ENCODE results near the gene STMN3. TPM values are rescaled to one million over a fixed set of nuclear protein-coding genes. Genes with fewer than 3 reads are reported as not detected.

Gene STMN3
- total RNA-seq, 2 donors from 2014 or later: 5.7 to 10.1 TPM

- no peak overlapping the region for H3K27ac ChIP-seq
Measured at GRCh38 chr20:63680427-63680826, 27.2 kb upstream of the STMN3 start.

GRCh38 chr20:63679799-63680305, 26.6 kb upstream of the STMN3 start:
- DNase-seq (ENCODE audit: low spot score): no peak
- Histone ChIP-seq H3K27me3 (no peaks in the 10 kb centered on the region), H3K27ac (no peak overlapping the region), H3K4me3 (no peak overlapping the region), H3K9me3 (no peaks in the 10 kb centered on the region), H3K4me1 (peaks cover 0 to 22% of the 10 kb centered on the region in 2 donors), H3K36me3 (peaks cover 23% of the 10 kb centered on the region)
- TF ChIP-seq CTCF (IDR thresholded peaks at IDR 0.05): no peak

More at GRCh38 chr20:63680427-63680826, 27.2 kb upstream of the STMN3 start:
- Histone ChIP-seq H3K4me1 (peaks cover 0 to 24% of the 10 kb centered on the region in 2 donors), H3K9me3 (no peaks in the 10 kb centered on the region), H3K36me3 (peaks cover 18% of the 10 kb centered on the region), H3K4me3 (no peak overlapping the region), H3K27me3 (no peaks in the 10 kb centered on the region)
- no peak for TF ChIP-seq CTCF (IDR thresholded peaks at IDR 0.05)
- no peak for DNase-seq (ENCODE audit: low spot score)

GRCh38 chr20:63678667-63679465, 25.6 kb upstream of the STMN3 start:
- Histone ChIP-seq H3K9me3 (no peaks in the 10 kb centered on the region), H3K4me3 (no peak overlapping the region), H3K36me3 (peaks cover 23% of the 10 kb centered on the region), H3K4me1 (peaks cover 0 to 22% of the 10 kb centered on the region in 2 donors), H3K27me3 (no peaks in the 10 kb centered on the region), H3K27ac (no peak overlapping the region)
- TF ChIP-seq CTCF (IDR thresholded peaks at IDR 0.05): no peak
- no peak for DNase-seq (ENCODE audit: low spot score)

GRCh38 chr20:63678071-63678470, 24.8 kb upstream of the STMN3 start:
- H3K4me3 ChIP-seq: no peak overlapping the region
- H3K27ac ChIP-seq: no peak overlapping the region
- TF ChIP-seq CTCF (IDR thresholded peaks at IDR 0.05): no peak
- H3K36me3 ChIP-seq: peaks cover 23% of the 10 kb centered on the region
- H3K9me3 ChIP-seq: no peaks in the 10 kb centered on the region
- H3K4me1 ChIP-seq: peaks cover 0 to 17% of the 10 kb centered on the region in 2 donors
- no peak for DNase-seq (ENCODE audit: low spot score)
- no peaks in the 10 kb centered on the region for H3K27me3 ChIP-seq

- DNase-seq (ENCODE audit: low spot score): no peak
- H3K27ac ChIP-seq: no peak overlapping the region
- H3K27me3 ChIP-seq: no peaks in the 10 kb centered on the region
- no peak for TF ChIP-seq CTCF (IDR thresholded peaks at IDR 0.05)
- H3K9me3 ChIP-seq: no peaks in the 10 kb centered on the region
- H3K36me3 ChIP-seq: peaks cover 23% of the 10 kb centered on the region
- H3K4me1 ChIP-seq: no peaks in the 10 kb centered on the region
- H3K4me3 ChIP-seq: no peak overlapping the region
Measured at GRCh38 chr20:63675681-63676368, 22.6 kb upstream of the STMN3 start.

Data from right atrium auricular region (tissue), 2 donors.